Fibroblast of skin of abdomen (primary cell): ENCODE results near the gene NRP2.

ENCODE experiments used
- DNase-seq: peaks from one replicate; pipeline ENCODE4 v3.0.0-alpha.2; 2013

Gene NRP2

GRCh38 chr2:205658572-205658971 is 23.7 kb upstream of the NRP2 start:
- DNase-seq = no peak

- DNase-seq = no peak
Measured at GRCh38 chr2:205659922-205660321, 22.4 kb upstream of the NRP2 start.

- DNase-seq = peak; percentile 98
Measured at GRCh38 chr2:205660521-205661124, 21.7 kb upstream of the NRP2 start.

- DNase-seq = peak; percentile 37
Measured at GRCh38 chr2:205661281-205661680, 21.0 kb upstream of the NRP2 start.

GRCh38 chr2:205662206-205662965 is 19.9 kb upstream of the NRP2 start:
- no peak for DNase-seq

- no peak for DNase-seq
Measured at GRCh38 chr2:205665791-205666190, 16.5 kb upstream of the NRP2 start.

GRCh38 chr2:205670292-205670691 is 12.0 kb upstream of the NRP2 start:
- DNase-seq = no peak

- no peak for DNase-seq
Measured at GRCh38 chr2:205673312-205673711, 9.0 kb upstream of the NRP2 start.

GRCh38 chr2:205675861-205676516 is 6.3 kb upstream of the NRP2 start:
- peak; percentile 78 for DNase-seq

- no peak for DNase-seq
Measured at GRCh38 chr2:205678541-205679142, 3.7 kb upstream of the NRP2 start.

GRCh38 chr2:205679410-205680009 is 2.8 kb upstream of the NRP2 start:
- DNase-seq = no peak

- peak; percentile 94 for DNase-seq
Measured at GRCh38 chr2:205680067-205680466, 2.2 kb upstream of the NRP2 start.

GRCh38 chr2:205680903-205681302 is 1.4 kb upstream of the NRP2 start:
- no peak for DNase-seq

- no peak for DNase-seq
Measured at GRCh38 chr2:205681401-205682238, 681 bp upstream of the NRP2 start.

- DNase-seq = no peak
Measured at GRCh38 chr2:205682971-205683501, 735 bp downstream of the NRP2 start.

GRCh38 chr2:205683502-205684367 is 1.4 kb downstream of the NRP2 start:
- DNase-seq = peak; percentile 66

GRCh38 chr2:205684871-205685313 is 2.6 kb downstream of the NRP2 start:
- no peak for DNase-seq

- DNase-seq = no peak
Measured at GRCh38 chr2:205685314-205686055, 3.2 kb downstream of the NRP2 start.

GRCh38 chr2:205686056-205686782 is 3.9 kb downstream of the NRP2 start:
- DNase-seq = no peak
